Thyroid gland (tissue), 4 donors: ENCODE data around the gene CRISPLD2. TPM values are rescaled to one million over a fixed set of nuclear protein-coding genes. Genes with fewer than 3 reads are reported as not detected.
A peak's percentile ranks its signal among the peaks of the same experiment; 100 is the strongest.

Experiments used
- DNase-seq, 2 donors: peaks; one replicate each; pipeline ENCODE4 v3.0.0-alpha.2; 2019
- H3K27ac ChIP-seq, 3 donors: fragments of 200-600 bp; sonication (generic); 1 replicate in 2 of 3; 2 replicates in 1 of 3; pipeline ENCODE4 v1.5.1; 2016 to 2019; ENCODE audit warnings: mild to moderate bottlenecking in 1 of 3, moderate library complexity in 1 of 3
- H3K27me3 ChIP-seq: fragments of 200-600 bp; sonication (generic); one replicate; pipeline ENCODE4 v1.5.1; 2019
- H3K36me3 ChIP-seq, 2 donors: fragments of 200-600 bp; sonication (generic); one replicate each; pipeline ENCODE4 v1.5.1; 2016 to 2019
- H3K4me1 ChIP-seq, 2 donors: fragments of 200-600 bp; sonication (generic); one replicate each; pipeline ENCODE4 v1.5.1; 2017 to 2019
- H3K4me3 ChIP-seq, 3 donors: fragments of 200-600 bp; sonication (generic); replicated peaks in 1 of 3; 1 replicate in 2 of 3; 2 replicates in 1 of 3; pipeline ENCODE4 v1.5.1; 2016; ENCODE audit warnings: mild to moderate bottlenecking in 1 of 3
- H3K9me3 ChIP-seq: fragments of 200-600 bp; sonication (generic); one replicate; pipeline ENCODE4 v1.5.1; 2017
- POLR2A ChIP-seq, 2 donors: fragments of 450-650 bp; IDR thresholded peaks; one replicate each; pipeline ENCODE4 v1.6.1; 2017; ENCODE audit warnings: antibody characterized with exemption in 2 of 2, mild to moderate bottlenecking in 2 of 2, moderate library complexity in 1 of 2
- WGBS, 2 donors: methylation state at CpG; one replicate each; pipeline ENCODE4 v1.1.5; 2017; 5-methylcytosine and 5-hydroxymethylcytosine counted together
- intact Hi-C: fragments of 100-400 bp; cut with DNase I; formaldehyde crosslinking; loops from one replicate; pipeline ENCODE4 v1.15.1; 2023
- total RNA-seq, 4 donors: library from RNA; depleted of rRNA; stranded (reverse); fragments of >200 nt; gene quantifications; one replicate each; pipeline ENCODE4 v1.2.3, GENCODE V29; 2016
- TF ChIP-seq, protein P1 (sequence below), 6 experiments: fragments of 200-600 bp in 3 of 6; fragments of 450-650 bp in 3 of 6; sonication (generic) in 3 of 6; IDR thresholded peaks; one replicate each; pipeline ENCODE4 v1.5.1; 2016 to 2019; ENCODE audit warnings: antibody characterized with exemption in 6 of 6, mild to moderate bottlenecking in 2 of 6, inconsistent platforms in 1 of 6, moderate library complexity in 1 of 6

Gene CRISPLD2
- total RNA-seq, 4 donors from 2014 or later = 48.0 to 261 (median 108) TPM

- TF ChIP-seq POLR2A (IDR thresholded peaks at IDR 0.05) = no peak
- TF ChIP-seq, protein P1, sequence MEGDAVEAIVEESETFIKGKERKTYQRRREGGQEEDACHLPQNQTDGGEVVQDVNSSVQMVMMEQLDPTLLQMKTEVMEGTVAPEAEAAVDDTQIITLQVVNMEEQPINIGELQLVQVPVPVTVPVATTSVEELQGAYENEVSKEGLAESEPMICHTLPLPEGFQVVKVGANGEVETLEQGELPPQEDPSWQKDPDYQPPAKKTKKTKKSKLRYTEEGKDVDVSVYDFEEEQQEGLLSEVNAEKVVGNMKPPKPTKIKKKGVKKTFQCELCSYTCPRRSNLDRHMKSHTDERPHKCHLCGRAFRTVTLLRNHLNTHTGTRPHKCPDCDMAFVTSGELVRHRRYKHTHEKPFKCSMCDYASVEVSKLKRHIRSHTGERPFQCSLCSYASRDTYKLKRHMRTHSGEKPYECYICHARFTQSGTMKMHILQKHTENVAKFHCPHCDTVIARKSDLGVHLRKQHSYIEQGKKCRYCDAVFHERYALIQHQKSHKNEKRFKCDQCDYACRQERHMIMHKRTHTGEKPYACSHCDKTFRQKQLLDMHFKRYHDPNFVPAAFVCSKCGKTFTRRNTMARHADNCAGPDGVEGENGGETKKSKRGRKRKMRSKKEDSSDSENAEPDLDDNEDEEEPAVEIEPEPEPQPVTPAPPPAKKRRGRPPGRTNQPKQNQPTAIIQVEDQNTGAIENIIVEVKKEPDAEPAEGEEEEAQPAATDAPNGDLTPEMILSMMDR (IDR thresholded peaks at IDR 0.05) = no peak
- no peak for DNase-seq
- Histone ChIP-seq H3K27ac (no peak overlapping the region), H3K4me1 (peaks cover 0 to 5% of the 10 kb centered on the region in 2 donors), H3K9me3 (no peaks in the 10 kb centered on the region), H3K36me3 (no peaks in the 10 kb centered on the region), H3K27me3 (no peaks in the 10 kb centered on the region), H3K4me3 (no peak overlapping the region)
- intact Hi-C loops = no loop called here
- WGBS, 2 donors = 85 to 91% methylated on average over 7 of the region's 7 CpGs
Measured at GRCh38 chr16:84807776-84808175, 12.0 kb upstream of the CRISPLD2 start.

DNA sequence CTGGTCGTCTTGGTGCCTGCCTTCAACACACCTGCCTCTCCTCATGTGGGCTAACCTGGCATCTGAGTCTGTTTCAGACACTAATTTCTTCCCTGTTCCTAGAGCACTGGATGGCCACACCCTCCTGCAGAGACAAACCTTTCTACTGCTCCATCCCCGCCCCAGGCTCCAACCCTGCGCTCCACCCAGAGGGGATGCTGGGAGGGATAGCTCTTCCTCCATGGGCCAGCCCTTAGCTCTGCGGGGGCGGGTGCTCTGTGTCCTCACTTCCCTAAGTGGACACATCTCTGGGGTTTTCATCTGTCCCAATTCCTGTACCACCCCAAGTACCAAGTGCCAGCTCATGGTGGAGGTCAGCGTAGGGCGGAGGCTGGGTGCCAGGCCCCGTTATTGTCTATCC is 11.0 kb upstream of the CRISPLD2 start:
- Histone ChIP-seq H3K4me3 (no peak overlapping the region), H3K9me3 (no peaks in the 10 kb centered on the region), H3K27me3 (no peaks in the 10 kb centered on the region), H3K27ac (no peak overlapping the region), H3K4me1 (peaks cover 0 to 5% of the 10 kb centered on the region in 2 donors), H3K36me3 (no peaks in the 10 kb centered on the region)
- no peak for TF ChIP-seq POLR2A (IDR thresholded peaks at IDR 0.05)
- TF ChIP-seq, protein P1 (IDR thresholded peaks at IDR 0.05) = no peak
- intact Hi-C loops = no loop called here
- WGBS, 2 donors = 89 to 96% methylated on average over 7 to 8 of the region's 8 CpGs
- DNase-seq = no peak

DNA sequence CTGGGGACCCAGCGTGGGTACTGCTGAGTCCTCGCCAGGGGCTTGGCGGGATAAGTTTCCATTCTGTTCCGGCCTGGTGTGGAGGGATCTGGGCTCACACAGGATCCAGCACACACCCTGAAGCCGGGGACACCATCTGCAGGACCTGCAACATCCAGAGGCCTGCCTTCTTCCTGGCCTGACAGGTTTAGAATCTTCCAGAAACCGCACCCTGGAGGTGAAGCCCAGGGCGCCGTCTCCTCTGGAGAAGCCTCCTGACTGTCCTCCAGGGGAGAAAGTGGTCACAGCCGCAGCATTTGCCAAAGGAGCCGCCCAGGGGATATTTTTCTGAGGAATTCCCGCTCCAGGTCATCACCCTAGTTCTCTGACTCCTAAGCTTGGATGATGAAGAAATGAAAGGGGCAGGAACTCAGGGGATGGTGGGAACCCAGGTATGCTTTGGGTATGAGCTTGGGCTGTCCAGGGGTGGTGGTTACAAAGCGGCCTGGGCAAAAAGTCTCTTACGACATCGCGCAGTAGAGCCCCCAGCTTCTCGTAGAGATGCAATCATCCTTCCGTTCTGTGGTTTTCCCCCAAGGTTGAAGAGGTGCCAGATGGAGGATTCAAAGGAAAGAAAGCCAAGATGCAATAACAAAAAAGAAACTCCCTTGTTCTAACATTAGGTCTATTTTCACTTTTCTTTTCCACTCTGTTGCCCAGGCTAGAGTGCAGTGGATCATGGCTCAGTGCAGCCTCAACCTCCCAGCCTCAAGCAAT is 9.1 kb upstream of the CRISPLD2 start:
- no peak for DNase-seq
- Histone ChIP-seq H3K27me3 (no peaks in the 10 kb centered on the region), H3K4me1 (peaks cover 0 to 5% of the 10 kb centered on the region in 2 donors), H3K36me3 (no peaks in the 10 kb centered on the region), H3K9me3 (no peaks in the 10 kb centered on the region), H3K4me3 (no peak overlapping the region), H3K27ac (peak overlapping the region in 1 of 3 donors; percentile 2)
- TF ChIP-seq, protein P1 (IDR thresholded peaks at IDR 0.05) = no peak
- no peak for TF ChIP-seq POLR2A (IDR thresholded peaks at IDR 0.05)
- WGBS, 2 donors = 69 to 88% methylated on average over 14 to 17 of the region's 17 CpGs
- intact Hi-C loops = no loop called here

- Histone ChIP-seq H3K27ac (no peak overlapping the region), H3K27me3 (no peaks in the 10 kb centered on the region), H3K9me3 (no peaks in the 10 kb centered on the region), H3K4me3 (no peak overlapping the region), H3K36me3 (no peaks in the 10 kb centered on the region), H3K4me1 (peaks cover 0 to 5% of the 10 kb centered on the region in 2 donors)
- 97 to 100% methylated on average over 2 of the region's 2 CpGs for WGBS, 2 donors
- TF ChIP-seq, protein P1 (IDR thresholded peaks at IDR 0.05) = no peak
- no peak for DNase-seq
- intact Hi-C loops = no loop called here
Measured at GRCh38 chr16:84811529-84811928, 8.3 kb upstream of the CRISPLD2 start.

- H3K4me1 ChIP-seq = peaks cover 0 to 5% of the 10 kb centered on the region in 2 donors
- 75 to 79% methylated on average over 15 of the region's 15 CpGs for WGBS, 2 donors
- no peaks in the 10 kb centered on the region for H3K36me3 ChIP-seq
- intact Hi-C loops = no loop called here
- no peaks in the 10 kb centered on the region for H3K27me3 ChIP-seq
- no peak overlapping the region for H3K27ac ChIP-seq
- DNase-seq = no peak
- TF ChIP-seq, protein P1 (IDR thresholded peaks at IDR 0.05) = no peak
- H3K9me3 ChIP-seq = no peaks in the 10 kb centered on the region
- no peak overlapping the region for H3K4me3 ChIP-seq
Measured at GRCh38 chr16:84813141-84813934, 6.4 kb upstream of the CRISPLD2 start.
